NT2/D1 (cell line): ENCODE data around the gene TBCD.

Experiments
- SUZ12 ChIP-seq: IDR thresholded peaks from 2 replicates; pipeline ENCODE4 v1.6.1; 2011; ENCODE audit not compliant: insufficient read length, insufficient read depth; ENCODE audit errors: extremely low read depth
- YY1 ChIP-seq: IDR thresholded peaks from 2 replicates; pipeline ENCODE4 v1.6.1; 2011; ENCODE audit not compliant: insufficient read length, insufficient read depth
- ZNF274 ChIP-seq: IDR thresholded peaks from 2 replicates; pipeline ENCODE4 v1.6.1; 2011; ENCODE audit warnings: mild to moderate bottlenecking, low read depth, low read length

GRCh38 chr17:82780195-82780594 lies 28.3 kb downstream of the TBCD start:
- TF ChIP-seq ZNF274: no peak
- TF ChIP-seq YY1: no peak
- no peak for TF ChIP-seq SUZ12
